GM12891 (cell line): ENCODE measurements around the gene BTNL2.

Experiments used
- PAX5 ChIP-seq: IDR thresholded peaks from 2 replicates; pipeline ENCODE4 v1.6.1; 2011; ENCODE audit warnings: low read length, moderate library complexity, mild to moderate bottlenecking; ENCODE audit not compliant: insufficient read depth, severe bottlenecking
- POLR2A ChIP-seq: IDR thresholded peaks from 2 replicates; pipeline ENCODE4 v1.6.1; 2011; ENCODE audit warnings: low read depth, low read length, control low read depth
- POLR2AphosphoS5 ChIP-seq: IDR thresholded peaks from 2 replicates; pipeline ENCODE4 v1.6.1; 2011; ENCODE audit warnings: low read depth, low read length, control low read depth
- TAF1 ChIP-seq: IDR thresholded peaks from 2 replicates; pipeline ENCODE4 v1.6.1; 2011; ENCODE audit warnings: low read depth, low read length, control low read depth

DNA sequence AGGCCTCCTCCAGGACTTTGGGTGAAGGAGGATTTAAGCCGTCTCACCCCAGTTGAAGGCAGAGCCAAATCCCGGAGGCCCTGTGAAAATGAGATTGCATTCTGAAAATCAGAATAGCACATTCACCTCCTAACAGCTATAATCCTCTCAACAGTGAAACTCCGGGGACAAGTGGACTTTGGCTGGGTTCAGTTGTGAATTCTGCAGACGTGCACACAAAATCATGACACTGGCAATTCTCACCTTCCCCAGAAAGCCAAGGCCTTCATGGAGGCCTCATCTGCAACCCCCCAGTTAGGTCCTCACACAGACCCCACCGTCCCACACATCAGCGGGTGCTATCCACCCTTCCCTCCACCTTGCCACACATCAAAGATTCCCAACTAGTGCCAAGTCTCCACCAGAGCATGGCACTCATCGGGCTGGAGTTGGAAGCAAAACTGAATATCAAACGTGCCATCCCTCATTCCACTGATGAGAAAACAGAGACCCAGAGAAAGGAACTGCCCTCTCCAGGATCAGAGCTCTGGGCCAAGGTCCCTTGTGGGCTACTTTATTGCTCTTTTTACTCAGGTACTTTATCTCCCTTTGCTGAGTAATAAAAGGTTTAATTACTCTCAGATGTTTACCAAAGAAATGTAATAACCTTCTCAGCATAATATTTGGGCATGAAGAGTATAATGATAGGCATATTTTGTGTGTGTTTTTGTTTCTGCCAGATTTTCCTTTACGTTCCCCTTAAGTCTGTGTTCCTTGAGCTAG, 4.8 kb upstream of the BTNL2 start:
- no peak for TF ChIP-seq TAF1
- no peak for TF ChIP-seq POLR2A
- no peak for TF ChIP-seq POLR2AphosphoS5
- no peak for TF ChIP-seq PAX5
